AML-193 (cell line): ENCODE results near the gene NT5DC4.

Experiments used
- DNase-seq, 2 experiments: peaks; one replicate each; lab custom pipeline; 2025; lab: John Stamatoyannopoulos, UW

The NT5DC4 gene

GRCh38 chr2:112720785-112721184, at the start of gene NT5DC4:
TSS of gene NT5DC4 (plus strand) at chr2:112721020. CDS start at chr2:112721080, 60 bp downstream.
- no peak for DNase-seq

GRCh38 chr2:112671801-112672200, 49.0 kb upstream of the NT5DC4 start:
- no peak for DNase-seq

GRCh38 chr2:112673008-112673407, 47.8 kb upstream of the NT5DC4 start:
- no peak for DNase-seq

- DNase-seq, result peak; percentile 96 to 97
Measured at GRCh38 chr2:112674229-112674628, 46.6 kb upstream of the NT5DC4 start.

GRCh38 chr2:112679484-112679883, 41.3 kb upstream of the NT5DC4 start:
- DNase-seq, result no peak

GRCh38 chr2:112680666-112681101, 40.1 kb upstream of the NT5DC4 start:
- no peak for DNase-seq

GRCh38 chr2:112682101-112682500, 38.7 kb upstream of the NT5DC4 start:
- DNase-seq, result peak; percentile 93 to 95

- no peak for DNase-seq
Measured at GRCh38 chr2:112683550-112684414, 37.0 kb upstream of the NT5DC4 start.

GRCh38 chr2:112684415-112684775, 36.4 kb upstream of the NT5DC4 start:
- no peak for DNase-seq

GRCh38 chr2:112685271-112685884, 35.4 kb upstream of the NT5DC4 start:
- peak in 1 of 2 experiments; percentile 33 for DNase-seq

- no peak for DNase-seq
Measured at GRCh38 chr2:112686348-112687217, 34.2 kb upstream of the NT5DC4 start.

- no peak for DNase-seq
Measured at GRCh38 chr2:112687522-112687921, 33.3 kb upstream of the NT5DC4 start.

GRCh38 chr2:112688086-112688880, 32.5 kb upstream of the NT5DC4 start:
- DNase-seq, result no peak

GRCh38 chr2:112690853-112691401, 29.9 kb upstream of the NT5DC4 start:
- DNase-seq, result peak; percentile 89 to 94

- no peak for DNase-seq
Measured at GRCh38 chr2:112691881-112692281, 28.9 kb upstream of the NT5DC4 start.

- peak; percentile 89 to 96 for DNase-seq
Measured at GRCh38 chr2:112692495-112692911, 28.3 kb upstream of the NT5DC4 start.

- no peak for DNase-seq
Measured at GRCh38 chr2:112692918-112693317, 27.9 kb upstream of the NT5DC4 start.

GRCh38 chr2:112693596-112693995, 27.2 kb upstream of the NT5DC4 start:
- no peak for DNase-seq

- no peak for DNase-seq
Measured at GRCh38 chr2:112694182-112694581, 26.6 kb upstream of the NT5DC4 start.

- DNase-seq, result no peak
Measured at GRCh38 chr2:112698834-112699515, 21.8 kb upstream of the NT5DC4 start.
